HepG2 (cell line): Measurements from ENCODE around the gene CYBC1. TPM values are rescaled to one million over a fixed set of nuclear protein-coding genes. Genes with fewer than 3 reads are reported as not detected.

Experiments
- ATAC-seq: fragments of 200-7000 bp; cut with Tn5 transposase; 3 replicates; pipeline ENCODE4 v1.9.1; 2020; ENCODE audit warnings: mild to moderate bottlenecking, moderate library complexity
- BruUV-seq: library from RNA; stranded (reverse); fragments of 400-500 nt; replicated peaks from 2 replicates; lab custom pipeline; 2021; lab: Mats Ljungman, UMichigan
- CTCF ChIA-PET: fragments of 300-600 bp; formaldehyde crosslinking; extraction: SDS; loops from one replicate; lab custom pipeline; 2021; ENCODE audit warnings: low total read pairs, inconsistent platforms, low intra/inter-chr PET ratio; lab: Yijun Ruan, JAX
- POLR2A ChIA-PET: fragments of 350-600 bp; sonication (Branson Sonifier 250); formaldehyde crosslinking; loops from one replicate; lab custom pipeline; 2020; ENCODE audit warnings: antibody characterized with exemption, inconsistent platforms; lab: Yijun Ruan, JAX
- DNase-seq: peaks from one replicate; pipeline ENCODE4 v3.0.0-alpha.2; 2015; ENCODE audit warnings: low spot score
- FAIRE-seq: peaks from 3 replicates; lab custom pipeline; 2011; peaks lifted over from hg19 to GRCh38; lab: Jason Lieb, UNC
- H2AFZ ChIP-seq: one replicate; pipeline ENCODE4 v1.6.1; 2011; ENCODE audit warnings: low read length, inconsistent platforms
- H3K27ac ChIP-seq: fragments of 300-600 bp; 3 replicates; pipeline ENCODE4 v1.8.0; 2011; ENCODE audit warnings: mixed run types, mild to moderate bottlenecking, mixed read lengths, low read length, inconsistent platforms; ENCODE audit not compliant: insufficient read depth; ENCODE audit errors: extremely low read length
- H3K27me3 ChIP-seq, 2 experiments: fragments of 200-600 bp in 1 of 2; 2 replicates in 1 of 2; 3 replicates in 1 of 2; pipeline versions ENCODE4 v1.6.0 to v1.8.0; 2011; ENCODE audit warnings: low read length in 2 of 2, mild to moderate bottlenecking in 2 of 2, moderate library complexity in 2 of 2, inconsistent platforms in 1 of 2; ENCODE audit not compliant: insufficient read depth in 2 of 2, control insufficient read depth in 1 of 2
- H3K36me3 ChIP-seq, 2 experiments: fragments of 200-600 bp in 1 of 2; replicated peaks in 1 of 2; 2 replicates in 1 of 2; 3 replicates in 1 of 2; pipeline versions ENCODE4 v1.5.1 to v1.8.0; 2011; ENCODE audit warnings: low read length in 2 of 2, inconsistent platforms in 1 of 2; ENCODE audit not compliant: insufficient read depth in 2 of 2, control insufficient read depth in 1 of 2
- H3K4me1 ChIP-seq: 2 replicates; pipeline ENCODE4 v1.5.1; 2012; ENCODE audit warnings: low read length, inconsistent platforms; ENCODE audit not compliant: insufficient read depth
- H3K4me2 ChIP-seq: 2 replicates; pipeline ENCODE4 v1.6.0; 2011; ENCODE audit warnings: low read depth, low read length, inconsistent platforms
- H3K4me3 ChIP-seq, 3 experiments: fragments of 200-600 bp in 1 of 3; sonication (generic), shearing (Covaris generic) in 1 of 3; replicated peaks in 1 of 3; 2 replicates each; pipeline ENCODE4 v1.5.1; 2011 to 2016; ENCODE audit warnings: low read length in 3 of 3, inconsistent platforms in 2 of 3, low read depth in 2 of 3, mild to moderate bottlenecking in 2 of 3, control low read depth in 1 of 3, mixed read lengths in 1 of 3; ENCODE audit not compliant: insufficient read depth in 1 of 3
- H3K79me2 ChIP-seq: one replicate; pipeline ENCODE4 v1.6.1; 2011; ENCODE audit warnings: low read length, inconsistent platforms; ENCODE audit not compliant: insufficient read depth
- H3K9ac ChIP-seq: 2 replicates; pipeline ENCODE4 v1.6.0; 2011; ENCODE audit warnings: mild to moderate bottlenecking, low read depth, low read length, inconsistent platforms; ENCODE audit not compliant: insufficient read depth
- H3K9me3 ChIP-seq: 2 replicates; pipeline ENCODE4 v1.5.1; 2012; ENCODE audit warnings: mild to moderate bottlenecking, low read length
- H4K20me1 ChIP-seq: 2 replicates; pipeline ENCODE4 v1.6.0; 2011; ENCODE audit warnings: inconsistent platforms, mild to moderate bottlenecking, low read length, moderate library complexity; ENCODE audit not compliant: insufficient read depth
- ADNP ChIP-seq: sonication (generic); formaldehyde crosslinking; IDR thresholded peaks from 2 replicates; pipeline ENCODE4 v1.4.0; 2020; ENCODE audit warnings: missing genetic modification reagents
- ELF1 ChIP-seq: sonication (generic); formaldehyde crosslinking; IDR thresholded peaks from 2 replicates; pipeline ENCODE4 v1.4.0; 2020; ENCODE audit warnings: missing genetic modification reagents
- FOSL2 ChIP-seq: sonication (generic); formaldehyde crosslinking; IDR thresholded peaks from 2 replicates; pipeline ENCODE4 v1.4.0; 2020; ENCODE audit warnings: missing genetic modification reagents
- GFI1 ChIP-seq: sonication (generic); formaldehyde crosslinking; IDR thresholded peaks from 2 replicates; pipeline ENCODE4 v1.5.0; 2020; ENCODE audit warnings: missing genetic modification reagents, mild to moderate bottlenecking, borderline replicate concordance
- ISX ChIP-seq: sonication (generic); formaldehyde crosslinking; conservative IDR thresholded peaks from 2 replicates; pipeline ENCODE4 v1.5.0; 2020; ENCODE audit warnings: missing genetic modification reagents
- MIXL1 ChIP-seq: IDR thresholded peaks from 2 replicates; pipeline ENCODE4 v1.6.1; 2016
- MLLT10 ChIP-seq: sonication (generic); formaldehyde crosslinking; IDR thresholded peaks from 2 replicates; pipeline ENCODE4 v1.4.0; 2020; ENCODE audit warnings: missing genetic modification reagents
- ZNF253 ChIP-seq: sonication (generic); formaldehyde crosslinking; IDR thresholded peaks from 2 replicates; pipeline ENCODE4 v1.8.0; 2022; ENCODE audit warnings: mild to moderate bottlenecking, missing genetic modification reagents, borderline replicate concordance
- ZNF367 ChIP-seq: sonication (generic); formaldehyde crosslinking; IDR thresholded peaks from 2 replicates; pipeline ENCODE4 v1.4.0; 2020; ENCODE audit warnings: missing genetic modification reagents, borderline replicate concordance
- ZNF510 ChIP-seq: sonication (generic); formaldehyde crosslinking; IDR thresholded peaks from 2 replicates; pipeline ENCODE4 v1.4.0; 2020; ENCODE audit warnings: low read depth, mild to moderate bottlenecking, missing genetic modification reagents
- ZNF589 ChIP-seq: sonication (generic); formaldehyde crosslinking; conservative IDR thresholded peaks from 2 replicates; pipeline ENCODE4 v1.8.0; 2022; ENCODE audit warnings: mild to moderate bottlenecking, moderate library complexity, missing genetic modification reagents
- ZNF772 ChIP-seq: sonication (generic); formaldehyde crosslinking; IDR thresholded peaks from 2 replicates; pipeline ENCODE4 v1.5.0; 2020; ENCODE audit warnings: mild to moderate bottlenecking, missing genetic modification reagents
- ZNF782 ChIP-seq: sonication (generic); formaldehyde crosslinking; IDR thresholded peaks from 2 replicates; pipeline ENCODE4 v1.4.0; 2020; ENCODE audit warnings: missing genetic modification reagents, mild to moderate bottlenecking, borderline replicate concordance
- ZNF788 ChIP-seq: sonication (generic); formaldehyde crosslinking; IDR thresholded peaks from 2 replicates; pipeline ENCODE4 v1.5.0; 2020; ENCODE audit warnings: mild to moderate bottlenecking, missing genetic modification reagents, borderline replicate concordance
- ZSCAN29 ChIP-seq: sonication (generic); formaldehyde crosslinking; conservative IDR thresholded peaks from 2 replicates; pipeline ENCODE4 v1.4.0; 2020; ENCODE audit warnings: mild to moderate bottlenecking, missing genetic modification reagents
- WGBS: methylation state at CpG from one replicate; pipeline ENCODE4 v1.1.6; 2017; ENCODE audit warnings: low lambda C conversion rate; 5-methylcytosine and 5-hydroxymethylcytosine counted together
- in situ Hi-C: cut with HindIII; loops from 2 replicates; pipeline ENCODE4 v1.10.0; 2017; ENCODE audit warnings: low pct_unique_long_range_greater_than_20kb; ENCODE audit not compliant: extremely low pct_ligation_motif_present
- intact Hi-C: fragments of 100-400 bp; cut with micrococcal nuclease; formaldehyde crosslinking; loops from one replicate; pipeline ENCODE4 v1.10.0; 2022; ENCODE audit not compliant: unreplicated experiment
- polyA plus RNA-seq, 8 experiments: library from polyadenylated mRNA; depleted of rRNA in 3 of 8; stranded (reverse) in 7 of 8; unstranded in 1 of 8; fragments of >200 nt; fragmentation: Illumina TruSeq in 4 of 8; extraction: Trizol in 4 of 8; gene quantifications; 2 replicates each; pipeline versions ENCODE4 v1.2.1 to v1.2.3, GENCODE V29; 2011 to 2016; ENCODE audit warnings: low read depth in 4 of 8, missing spikeins in 1 of 8, mixed read lengths in 1 of 8; ENCODE audit not compliant: insufficient read depth in 1 of 8
- total RNA-seq, 5 experiments: library from RNA; depleted of rRNA; stranded (reverse); fragments of >200 nt; fragmentation: Illumina TruSeq; extraction: Trizol; gene quantifications; 2 replicates each; pipeline ENCODE4 v1.2.3, GENCODE V29; 2016; ENCODE audit warnings: low read depth in 1 of 5
- TF ChIP-seq, protein P1 (sequence below): sonication (generic); formaldehyde crosslinking; IDR thresholded peaks from 2 replicates; pipeline ENCODE4 v1.4.0; 2020; ENCODE audit warnings: missing genetic modification reagents, borderline replicate concordance
- TF ChIP-seq, protein P2 (sequence below): sonication (generic); formaldehyde crosslinking; IDR thresholded peaks from 2 replicates; pipeline ENCODE4 v1.5.1; 2020; ENCODE audit warnings: mild to moderate bottlenecking, missing genetic modification reagents, moderate library complexity
- TF ChIP-seq, protein P3 (sequence below): sonication (generic); formaldehyde crosslinking; IDR thresholded peaks from 2 replicates; pipeline ENCODE4 v1.8.1; 2023; ENCODE audit warnings: missing genetic modification reagents, mild to moderate bottlenecking, borderline replicate concordance

Gene CYBC1
- total and polyA plus RNA-seq, 2 of the 13 experiments (the other 11 are each of a cell fraction or from before 2014, with no cell fraction given), result 43.4 to 44.1 TPM

DNA sequence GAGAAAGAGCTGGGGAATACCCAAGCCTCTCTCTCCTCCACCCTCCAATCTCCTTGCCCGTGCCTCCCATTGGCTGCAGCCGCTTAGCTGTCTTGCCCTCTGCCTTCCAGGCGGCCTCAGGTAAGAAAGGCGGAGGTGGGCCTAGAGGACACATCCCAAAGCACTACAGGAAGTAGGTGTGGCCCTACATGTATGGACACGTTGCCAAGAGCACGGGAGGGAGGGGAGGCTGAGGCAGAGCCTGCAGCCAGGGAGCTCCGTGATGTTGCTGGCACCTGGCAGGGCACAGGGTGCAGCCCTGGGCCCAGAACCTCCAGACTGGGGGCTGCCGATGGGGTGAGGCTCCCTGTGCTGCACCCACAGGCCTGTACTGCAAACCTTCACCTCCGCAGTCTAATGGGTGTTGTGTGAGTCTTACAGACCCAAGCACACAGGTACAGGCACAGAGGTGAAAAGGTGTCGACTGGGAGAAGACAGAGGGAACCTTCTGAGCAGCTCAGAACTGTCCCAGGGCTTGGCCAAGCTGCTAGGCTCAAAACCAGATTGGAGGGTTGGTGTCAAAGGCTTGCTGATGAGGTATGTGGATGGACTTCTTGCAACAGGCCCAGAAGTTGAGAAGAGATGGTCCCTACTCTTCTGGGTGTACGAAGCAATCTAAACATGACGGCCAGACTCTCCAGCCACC is 45.4 kb upstream of the CYBC1 start:
- ChIA-PET POLR2A (interaction anchor here (0.6 to 3.1 kb wide), 13 partner anchors 8 to 170 kb away, joined by 3 to 18 read pairs (median 5); partner anchors contain the start of gene FOXK2), CTCF (interaction anchor here (2.2 kb wide), 1 partner anchor 56 kb away, joined by 15 read pairs; no protein-coding TSS in a partner anchor)
- peak overlapping the region; percentile 54 for H3K9ac ChIP-seq
- 40% methylated on average over 10 of the region's 12 CpGs for WGBS
- peaks cover 65% of the 10 kb centered on the region for H3K4me1 ChIP-seq
- intact Hi-C loops, result loop anchor here (2.0 kb wide), 1 partner anchor 57 kb away; no protein-coding TSS in a partner anchor
- no peaks in the 10 kb centered on the region for H3K9me3 ChIP-seq
- peak overlapping the region; percentile 85 for H3K4me2 ChIP-seq
- no TSS peak for BruUV-seq
- peak overlapping the region; percentile 54 to 69 (median 57) for H3K4me3 ChIP-seq
- H3K27me3 ChIP-seq, result no peaks in the 10 kb centered on the region; a peak in 1 of 5 replicates
- FAIRE-seq (no peak), DNase-seq (peak; percentile 48), ATAC-seq (no peak; the same call in 2 of the 3 replicates)
- no peaks in the 10 kb centered on the region for H3K79me2 ChIP-seq
- H4K20me1 ChIP-seq, result no peaks in the 10 kb centered on the region
- in situ Hi-C loops, result no loop called here
- no peaks in the 10 kb centered on the region for H3K36me3 ChIP-seq
- H2AFZ ChIP-seq, result peak overlapping the region; percentile 11
- peak overlapping the region; percentile 16 for H3K27ac ChIP-seq
- TF ChIP-seq, protein P1, sequence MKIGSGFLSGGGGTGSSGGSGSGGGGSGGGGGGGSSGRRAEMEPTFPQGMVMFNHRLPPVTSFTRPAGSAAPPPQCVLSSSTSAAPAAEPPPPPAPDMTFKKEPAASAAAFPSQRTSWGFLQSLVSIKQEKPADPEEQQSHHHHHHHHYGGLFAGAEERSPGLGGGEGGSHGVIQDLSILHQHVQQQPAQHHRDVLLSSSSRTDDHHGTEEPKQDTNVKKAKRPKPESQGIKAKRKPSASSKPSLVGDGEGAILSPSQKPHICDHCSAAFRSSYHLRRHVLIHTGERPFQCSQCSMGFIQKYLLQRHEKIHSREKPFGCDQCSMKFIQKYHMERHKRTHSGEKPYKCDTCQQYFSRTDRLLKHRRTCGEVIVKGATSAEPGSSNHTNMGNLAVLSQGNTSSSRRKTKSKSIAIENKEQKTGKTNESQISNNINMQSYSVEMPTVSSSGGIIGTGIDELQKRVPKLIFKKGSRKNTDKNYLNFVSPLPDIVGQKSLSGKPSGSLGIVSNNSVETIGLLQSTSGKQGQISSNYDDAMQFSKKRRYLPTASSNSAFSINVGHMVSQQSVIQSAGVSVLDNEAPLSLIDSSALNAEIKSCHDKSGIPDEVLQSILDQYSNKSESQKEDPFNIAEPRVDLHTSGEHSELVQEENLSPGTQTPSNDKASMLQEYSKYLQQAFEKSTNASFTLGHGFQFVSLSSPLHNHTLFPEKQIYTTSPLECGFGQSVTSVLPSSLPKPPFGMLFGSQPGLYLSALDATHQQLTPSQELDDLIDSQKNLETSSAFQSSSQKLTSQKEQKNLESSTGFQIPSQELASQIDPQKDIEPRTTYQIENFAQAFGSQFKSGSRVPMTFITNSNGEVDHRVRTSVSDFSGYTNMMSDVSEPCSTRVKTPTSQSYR (CRISPR knock-in tag), result no peak
- TF ChIP-seq GFI1 (CRISPR knock-in tag) (no peak), ELF1 (CRISPR knock-in tag) (no peak), ZNF772 (CRISPR knock-in tag) (no peak), ISX (CRISPR knock-in tag) (no peak), MIXL1 (CRISPR knock-in tag) (no peak), ZSCAN29 (CRISPR knock-in tag) (0 out of 2 replicates have a peak, but pooled peaks have one; percentile 69), ZNF510 (CRISPR knock-in tag) (no peak), ZNF788 (no peak), ZNF782 (CRISPR knock-in tag) (0 out of 2 replicates have a peak, but pooled peaks have one; percentile 44), MLLT10 (CRISPR knock-in tag) (no peak), ADNP (CRISPR knock-in tag) (no peak), ZNF253 (CRISPR knock-in tag) (no peak), ZNF589 (CRISPR knock-in tag) (no peak), FOSL2 (CRISPR knock-in tag) (no peak), ZNF367 (no peak)
- TF ChIP-seq, protein P2, sequence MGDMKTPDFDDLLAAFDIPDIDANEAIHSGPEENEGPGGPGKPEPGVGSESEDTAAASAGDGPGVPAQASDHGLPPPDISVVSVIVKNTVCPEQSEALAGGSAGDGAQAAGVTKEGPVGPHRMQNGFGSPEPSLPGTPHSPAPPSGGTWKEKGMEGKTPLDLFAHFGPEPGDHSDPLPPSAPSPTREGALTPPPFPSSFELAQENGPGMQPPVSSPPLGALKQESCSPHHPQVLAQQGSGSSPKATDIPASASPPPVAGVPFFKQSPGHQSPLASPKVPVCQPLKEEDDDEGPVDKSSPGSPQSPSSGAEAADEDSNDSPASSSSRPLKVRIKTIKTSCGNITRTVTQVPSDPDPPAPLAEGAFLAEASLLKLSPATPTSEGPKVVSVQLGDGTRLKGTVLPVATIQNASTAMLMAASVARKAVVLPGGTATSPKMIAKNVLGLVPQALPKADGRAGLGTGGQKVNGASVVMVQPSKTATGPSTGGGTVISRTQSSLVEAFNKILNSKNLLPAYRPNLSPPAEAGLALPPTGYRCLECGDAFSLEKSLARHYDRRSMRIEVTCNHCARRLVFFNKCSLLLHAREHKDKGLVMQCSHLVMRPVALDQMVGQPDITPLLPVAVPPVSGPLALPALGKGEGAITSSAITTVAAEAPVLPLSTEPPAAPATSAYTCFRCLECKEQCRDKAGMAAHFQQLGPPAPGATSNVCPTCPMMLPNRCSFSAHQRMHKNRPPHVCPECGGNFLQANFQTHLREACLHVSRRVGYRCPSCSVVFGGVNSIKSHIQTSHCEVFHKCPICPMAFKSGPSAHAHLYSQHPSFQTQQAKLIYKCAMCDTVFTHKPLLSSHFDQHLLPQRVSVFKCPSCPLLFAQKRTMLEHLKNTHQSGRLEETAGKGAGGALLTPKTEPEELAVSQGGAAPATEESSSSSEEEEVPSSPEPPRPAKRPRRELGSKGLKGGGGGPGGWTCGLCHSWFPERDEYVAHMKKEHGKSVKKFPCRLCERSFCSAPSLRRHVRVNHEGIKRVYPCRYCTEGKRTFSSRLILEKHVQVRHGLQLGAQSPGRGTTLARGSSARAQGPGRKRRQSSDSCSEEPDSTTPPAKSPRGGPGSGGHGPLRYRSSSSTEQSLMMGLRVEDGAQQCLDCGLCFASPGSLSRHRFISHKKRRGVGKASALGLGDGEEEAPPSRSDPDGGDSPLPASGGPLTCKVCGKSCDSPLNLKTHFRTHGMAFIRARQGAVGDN, result peak; percentile 73
- TF ChIP-seq, protein P3, sequence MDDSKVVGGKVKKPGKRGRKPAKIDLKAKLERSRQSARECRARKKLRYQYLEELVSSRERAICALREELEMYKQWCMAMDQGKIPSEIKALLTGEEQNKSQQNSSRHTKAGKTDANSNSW (CRISPR knock-in tag), result no peak
